ENCODE results near the gene PHLDA2. TPM values are rescaled to one million over a fixed set of nuclear protein-coding genes. Genes with fewer than 3 reads are reported as not detected.

PHLDA2 gene
- polyA plus RNA-seq, 1 of the 3 experiments (the other 2 are of a cell fraction): 23.6 TPM

DNA sequence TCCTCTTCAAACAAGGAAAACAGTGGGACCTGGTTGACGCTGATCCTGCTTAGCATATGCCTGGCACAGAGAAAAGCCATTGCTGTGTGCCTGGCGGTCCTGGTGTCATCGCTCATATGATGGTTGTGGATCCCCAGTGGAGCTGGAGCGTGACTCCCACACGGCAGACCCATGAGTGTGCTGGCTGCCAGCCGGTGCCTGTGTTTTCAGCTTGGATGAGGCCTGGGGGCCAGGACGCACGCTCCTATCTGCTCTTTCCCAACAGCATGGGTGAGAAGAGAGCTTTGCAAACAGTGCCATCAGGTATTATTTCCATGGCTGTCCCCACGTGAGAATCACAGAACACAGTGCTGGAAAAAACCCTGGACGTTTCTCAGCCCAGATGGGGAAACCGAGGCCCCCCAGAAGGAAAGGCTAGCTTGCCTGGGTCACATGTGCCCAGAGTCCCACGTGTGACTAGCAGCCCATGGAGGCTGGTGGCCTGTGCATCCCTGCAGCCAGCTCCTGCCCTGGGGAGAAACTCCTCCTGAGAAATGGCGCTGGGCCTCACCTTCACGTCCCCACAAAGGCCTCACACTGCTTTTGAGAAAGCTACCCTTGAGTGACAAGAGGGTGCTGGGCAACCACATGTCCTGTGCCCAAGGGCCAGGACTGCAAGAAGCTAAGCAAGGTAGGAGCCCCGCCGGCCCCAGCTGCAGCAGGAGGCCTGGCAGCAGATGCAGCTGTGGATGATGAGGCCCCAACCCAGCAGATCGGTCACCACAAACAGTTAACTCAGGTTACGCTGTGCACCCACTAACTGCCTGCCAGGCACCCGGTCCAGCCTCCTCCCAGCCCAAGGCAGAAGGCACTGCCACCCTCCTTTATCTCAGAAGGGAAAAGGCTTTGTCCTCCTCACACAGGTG, 47.9 kb downstream of the PHLDA2 start:
- H3K27ac ChIP-seq (ENCODE audit: low read depth in 2 of 2, low read length in 1 of 2): no peak overlapping the region; a peak in 1 of 4 replicates
- H3K4me1 ChIP-seq (ENCODE audit: control insufficient read depth in 1 of 2, insufficient read depth in 2 of 2, low read depth in 1 of 2, low read length in 1 of 2): peaks cover 3 to 34% of the 10 kb centered on the region in 2 experiments; a peak in 1 of 4 replicates
- H3K79me2 ChIP-seq (ENCODE audit: insufficient read depth): no peaks in the 10 kb centered on the region
- no peaks in the 10 kb centered on the region for H4K20me1 ChIP-seq (ENCODE audit: insufficient read depth)
- H3K4me2 ChIP-seq: no peak overlapping the region
- no peaks in the 10 kb centered on the region for H3K9me2 ChIP-seq
- no peaks in the 10 kb centered on the region for H3K9me3 ChIP-seq
- no peak overlapping the region for H2AFZ ChIP-seq (ENCODE audit: low read depth)
- peaks cover under 1% of the 10 kb centered on the region for H3F3A ChIP-seq (replicated peaks; ENCODE audit: insufficient read depth)
- TF ChIP-seq FOXJ3 (CRISPR knock-in tag; IDR thresholded peaks at IDR 0.05): no peak
- TF ChIP-seq FOXM1 (IDR thresholded peaks at IDR 0.05; ENCODE audit: low read depth): no peak
- no peak for TF ChIP-seq TCF12 (IDR thresholded peaks at IDR 0.05)
- TF ChIP-seq YY1 (IDR thresholded peaks at IDR 0.05; ENCODE audit: low read depth): no peak
- TF ChIP-seq, protein P1, sequence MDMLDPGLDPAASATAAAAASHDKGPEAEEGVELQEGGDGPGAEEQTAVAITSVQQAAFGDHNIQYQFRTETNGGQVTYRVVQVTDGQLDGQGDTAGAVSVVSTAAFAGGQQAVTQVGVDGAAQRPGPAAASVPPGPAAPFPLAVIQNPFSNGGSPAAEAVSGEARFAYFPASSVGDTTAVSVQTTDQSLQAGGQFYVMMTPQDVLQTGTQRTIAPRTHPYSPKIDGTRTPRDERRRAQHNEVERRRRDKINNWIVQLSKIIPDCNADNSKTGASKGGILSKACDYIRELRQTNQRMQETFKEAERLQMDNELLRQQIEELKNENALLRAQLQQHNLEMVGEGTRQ (IDR thresholded peaks at IDR 0.05; ENCODE audit: borderline replicate concordance, low read depth, low read length): no peak
- no peak for TF ChIP-seq RAD21 (IDR thresholded peaks at IDR 0.05; ENCODE audit: low read length)
- TF ChIP-seq TEAD4 (IDR thresholded peaks at IDR 0.05; ENCODE audit: borderline replicate concordance, insufficient read depth): no peak
- TF ChIP-seq MXI1 (IDR thresholded peaks at IDR 0.05; ENCODE audit: low read depth, low read length): no peak
- TF ChIP-seq ELF1 (IDR thresholded peaks at IDR 0.05): no peak
- TF ChIP-seq USF1 (IDR thresholded peaks at IDR 0.05; ENCODE audit: borderline replicate concordance, low read depth): no peak
- no peak for TF ChIP-seq REST (IDR thresholded peaks at IDR 0.05; ENCODE audit: low read depth, low read length)
- TF ChIP-seq CHD2 (IDR thresholded peaks at IDR 0.05; ENCODE audit: low read length, partially characterized antibody): no peak
- no peak for TF ChIP-seq RCOR1 (IDR thresholded peaks at IDR 0.05; ENCODE audit: low read length)
- TF ChIP-seq FOSL2 (IDR thresholded peaks at IDR 0.05; ENCODE audit: borderline replicate concordance, low read depth): no peak
- no peak for TF ChIP-seq POLR2AphosphoS5 (IDR thresholded peaks at IDR 0.05; ENCODE audit: low read depth, low read length)
- no peak for TF ChIP-seq GATA2 (CRISPR knock-in tag; IDR thresholded peaks at IDR 0.05)
- TF ChIP-seq SMC3 (IDR thresholded peaks at IDR 0.05; ENCODE audit: low read depth, low read length): no peak
- TF ChIP-seq SIN3A (IDR thresholded peaks at IDR 0.05; ENCODE audit: borderline replicate concordance, low read depth, low read length): no peak
- DNase-seq: no peak
- POLR2A ChIA-PET: interaction anchor here (1.4 kb wide), 1 partner anchor 102 kb away, joined by 8 read pairs; no protein-coding TSS in a partner anchor
- 83% methylated on average over 14 of the region's 19 CpGs for WGBS (ENCODE audit: low lambda C conversion rate)
- H3K36me3 ChIP-seq (replicated peaks in 1 of 2; ENCODE audit: control insufficient read depth in 1 of 2, insufficient read depth in 2 of 2, low read length in 1 of 2): no peaks in the 10 kb centered on the region
- no peaks in the 10 kb centered on the region for H3K27me3 ChIP-seq (ENCODE audit: insufficient read depth)
- no peak overlapping the region for H3K4me3 ChIP-seq (ENCODE audit: low read depth in 2 of 2, low read length in 1 of 2)
- CTCF ChIA-PET: interaction anchor here (0.6 to 16.8 kb wide), 4 partner anchors 10 to 461 kb away, joined by 3 to 1016 read pairs (median 4); no protein-coding TSS in a partner anchor
- no peak overlapping the region for H3K9ac ChIP-seq
